ENCODE measurements around the gene AGAP3.

The AGAP3 gene

GRCh38 chr7:151058781-151059366 is 27.4 kb upstream of the AGAP3 start:
- Histone ChIP-seq H3K4me1 (ENCODE audit: insufficient read depth, poor library complexity, severe bottlenecking) (peaks cover 28% of the 10 kb centered on the region), H3K27ac (ENCODE audit: poor library complexity, severe bottlenecking) (peak overlapping the region; percentile 86), H3K36me3 (ENCODE audit: low read depth) (peaks cover 6% of the 10 kb centered on the region; the same call in 1 of the 2 replicates), H3K9me3 (ENCODE audit: severe bottlenecking) (no peaks in the 10 kb centered on the region), H3K27me3 (ENCODE audit: insufficient read depth, poor library complexity, severe bottlenecking) (no peaks in the 10 kb centered on the region), H3K4me3 (ENCODE audit: severe bottlenecking) (peak overlapping the region; percentile 48)
- TF ChIP-seq, protein P1, sequence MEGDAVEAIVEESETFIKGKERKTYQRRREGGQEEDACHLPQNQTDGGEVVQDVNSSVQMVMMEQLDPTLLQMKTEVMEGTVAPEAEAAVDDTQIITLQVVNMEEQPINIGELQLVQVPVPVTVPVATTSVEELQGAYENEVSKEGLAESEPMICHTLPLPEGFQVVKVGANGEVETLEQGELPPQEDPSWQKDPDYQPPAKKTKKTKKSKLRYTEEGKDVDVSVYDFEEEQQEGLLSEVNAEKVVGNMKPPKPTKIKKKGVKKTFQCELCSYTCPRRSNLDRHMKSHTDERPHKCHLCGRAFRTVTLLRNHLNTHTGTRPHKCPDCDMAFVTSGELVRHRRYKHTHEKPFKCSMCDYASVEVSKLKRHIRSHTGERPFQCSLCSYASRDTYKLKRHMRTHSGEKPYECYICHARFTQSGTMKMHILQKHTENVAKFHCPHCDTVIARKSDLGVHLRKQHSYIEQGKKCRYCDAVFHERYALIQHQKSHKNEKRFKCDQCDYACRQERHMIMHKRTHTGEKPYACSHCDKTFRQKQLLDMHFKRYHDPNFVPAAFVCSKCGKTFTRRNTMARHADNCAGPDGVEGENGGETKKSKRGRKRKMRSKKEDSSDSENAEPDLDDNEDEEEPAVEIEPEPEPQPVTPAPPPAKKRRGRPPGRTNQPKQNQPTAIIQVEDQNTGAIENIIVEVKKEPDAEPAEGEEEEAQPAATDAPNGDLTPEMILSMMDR (IDR thresholded peaks at IDR 0.05; ENCODE audit: poor library complexity, severe bottlenecking), result no peak
- DNase-seq (ENCODE audit: low spot score) (no peak), ATAC-seq (ENCODE audit: low read depth) (no peak)

DNA sequence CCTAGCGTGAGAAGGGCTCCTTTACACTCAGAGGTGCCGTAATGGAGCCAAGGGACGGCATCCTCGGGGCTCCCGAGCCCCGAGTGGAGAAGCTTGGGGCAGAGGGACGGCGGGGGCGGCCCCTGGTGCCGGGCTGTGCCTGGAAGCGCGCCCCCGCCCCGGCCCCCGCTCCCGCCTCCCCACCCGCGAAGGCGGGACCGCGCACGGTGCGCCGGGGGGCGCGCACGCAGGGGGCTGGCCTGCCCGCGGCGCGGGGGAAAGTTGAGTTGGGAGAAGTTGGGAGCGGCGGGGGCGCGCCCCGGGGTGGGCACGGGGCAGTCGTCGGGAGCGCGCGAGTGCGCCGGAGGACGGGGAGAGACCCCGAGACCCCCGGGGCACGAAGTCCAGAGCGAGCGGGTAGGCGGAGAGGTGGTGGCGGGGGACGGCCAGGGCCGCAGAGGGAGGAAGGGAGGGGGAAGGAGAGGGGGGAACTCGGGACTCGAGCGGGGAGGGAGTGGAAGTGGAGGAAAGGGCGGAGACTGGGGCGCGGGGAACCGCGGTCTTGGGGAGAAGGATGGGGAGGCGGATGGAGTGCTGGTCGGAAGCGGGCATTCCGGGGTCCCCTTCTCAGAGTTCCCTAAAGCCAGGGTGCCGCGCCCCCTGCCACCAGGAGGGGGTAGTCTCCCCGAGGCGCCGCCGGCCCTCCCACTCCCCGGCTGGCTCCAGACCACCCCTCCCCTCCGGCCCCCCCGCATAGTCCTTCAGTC is 26.7 kb upstream of the AGAP3 start, which contains the start of gene SLC4A2:
Gene SLC4A2, plus strand, starts transcription at position 223 of the 746 bp plus-strand sequence. CDS start 2,399 bp downstream, outside the sequence.
- DNase-seq (ENCODE audit: low spot score) (no peak), ATAC-seq (ENCODE audit: low read depth) (no peak)
- no peaks in the 10 kb centered on the region for H3K27me3 ChIP-seq (ENCODE audit: insufficient read depth, poor library complexity, severe bottlenecking)
- H3K27ac ChIP-seq (ENCODE audit: poor library complexity, severe bottlenecking), result peak within 1 kb of the TSS; percentile 86
- peaks cover 28% of the 10 kb centered on the region for H3K4me1 ChIP-seq (ENCODE audit: insufficient read depth, poor library complexity, severe bottlenecking)
- no peaks in the 10 kb centered on the region for H3K9me3 ChIP-seq (ENCODE audit: severe bottlenecking)
- TF ChIP-seq, protein P1 (IDR thresholded peaks at IDR 0.05; ENCODE audit: poor library complexity, severe bottlenecking), result peak; percentile 18
- H3K36me3 ChIP-seq (ENCODE audit: low read depth), result peaks cover 10% of the 10 kb centered on the region
- H3K4me3 ChIP-seq (ENCODE audit: severe bottlenecking), result peak within 1 kb of the TSS; percentile 48

- H3K27ac ChIP-seq (ENCODE audit: poor library complexity, severe bottlenecking), result peak overlapping the region; percentile 86
- DNase-seq (ENCODE audit: low spot score) (no peak), ATAC-seq (ENCODE audit: low read depth) (no peak)
- H3K4me3 ChIP-seq (ENCODE audit: severe bottlenecking), result peak overlapping the region; percentile 48
- TF ChIP-seq, protein P1 (IDR thresholded peaks at IDR 0.05; ENCODE audit: poor library complexity, severe bottlenecking), result no peak
- no peaks in the 10 kb centered on the region for H3K9me3 ChIP-seq (ENCODE audit: severe bottlenecking)
- H3K27me3 ChIP-seq (ENCODE audit: insufficient read depth, poor library complexity, severe bottlenecking), result no peaks in the 10 kb centered on the region
- peaks cover 28% of the 10 kb centered on the region for H3K4me1 ChIP-seq (ENCODE audit: insufficient read depth, poor library complexity, severe bottlenecking)
- H3K36me3 ChIP-seq (ENCODE audit: low read depth), result peaks cover 16% of the 10 kb centered on the region
These were observed 26.2 kb upstream of the AGAP3 start for GRCh38 chr7:151060113-151060415.

- H3K4me1 ChIP-seq (ENCODE audit: insufficient read depth, poor library complexity, severe bottlenecking), result peaks cover 28% of the 10 kb centered on the region
- peaks cover 21% of the 10 kb centered on the region for H3K36me3 ChIP-seq (ENCODE audit: low read depth)
- TF ChIP-seq, protein P1 (IDR thresholded peaks at IDR 0.05; ENCODE audit: poor library complexity, severe bottlenecking), result peak; percentile 17
- no peaks in the 10 kb centered on the region for H3K27me3 ChIP-seq (ENCODE audit: insufficient read depth, poor library complexity, severe bottlenecking)
- H3K9me3 ChIP-seq (ENCODE audit: severe bottlenecking), result no peaks in the 10 kb centered on the region
- peak overlapping the region; percentile 86 for H3K27ac ChIP-seq (ENCODE audit: poor library complexity, severe bottlenecking)
- peak overlapping the region; percentile 48 for H3K4me3 ChIP-seq (ENCODE audit: severe bottlenecking)
- DNase-seq (ENCODE audit: low spot score), result no peak
- 0 out of 3 replicates have a peak, but pooled peaks have one; percentile 0 for ATAC-seq (ENCODE audit: low read depth)
These were observed 25.7 kb upstream of the AGAP3 start for GRCh38 chr7:151060416-151061212.

All from RWPE2 (cell line).